ENCODE data around the gene SPESP1. TPM values are rescaled to one million over a fixed set of nuclear protein-coding genes. Genes with fewer than 3 reads are reported as not detected.
"Not testable (repeated sequence)": the region's sequence is repeated elsewhere in the genome, so short reads cannot be mapped to it uniquely, and the experiment has no call there.

SPESP1 gene
- total and polyA plus RNA-seq, 7 experiments from 2014 or later = 0.25 to 1.3 (median 0.63) TPM; not detected in 1

DNA sequence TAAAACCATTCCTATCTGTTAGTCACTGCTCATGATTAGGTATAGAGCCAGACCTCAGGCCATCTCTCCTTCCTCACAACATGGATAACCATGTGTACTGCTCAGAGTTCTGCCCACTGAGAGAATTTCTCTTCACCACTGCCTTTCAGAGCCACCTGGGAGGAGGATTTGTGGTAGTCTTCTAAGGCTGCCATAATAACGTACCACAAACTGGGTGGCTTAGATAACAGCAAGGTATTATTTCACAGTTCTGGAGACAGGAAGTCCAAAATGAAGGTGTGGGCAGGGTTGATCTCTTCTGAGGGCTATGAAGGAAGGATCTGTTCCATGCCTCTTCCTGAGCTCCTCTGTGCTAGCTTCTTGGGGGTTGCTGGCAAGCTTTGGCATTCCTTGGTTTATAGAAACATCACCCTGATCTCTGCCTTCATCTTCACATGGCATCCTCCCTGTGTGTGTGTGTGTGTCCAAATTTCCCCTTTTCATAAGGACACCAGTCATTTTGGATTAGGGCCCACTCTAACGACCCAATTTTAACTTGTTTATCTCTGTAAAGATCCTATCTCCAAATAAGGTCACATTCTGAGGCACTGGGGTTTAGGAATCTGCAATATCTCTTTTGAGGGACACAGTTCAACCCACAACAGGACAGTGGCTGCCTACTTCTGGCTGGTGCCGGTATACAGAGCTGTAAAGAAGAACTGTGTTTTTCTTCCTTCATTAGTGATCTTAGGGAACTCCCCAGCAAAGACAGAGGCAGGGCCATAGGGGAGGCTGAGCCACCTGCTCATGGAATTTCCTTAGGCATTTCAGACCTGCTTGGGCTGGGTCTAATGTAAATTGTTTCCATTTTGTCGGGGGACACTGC is 42.1 kb downstream of the SPESP1 start:
- Histone ChIP-seq H3K4me1 (ENCODE audit: control insufficient read depth in 2 of 2, insufficient read depth in 2 of 2, low read length in 2 of 2) (no peaks in the 10 kb centered on the region), H3K9me3 (ENCODE audit: control insufficient read depth in 2 of 3, low read length in 3 of 3) (no peaks in the 10 kb centered on the region), H3K36me3 (ENCODE audit: control insufficient read depth in 2 of 3, insufficient read depth in 3 of 3, low read length in 3 of 3) (no peaks in the 10 kb centered on the region), H3K27me3 (ENCODE audit: control insufficient read depth in 2 of 2, insufficient read depth in 2 of 2, low read length in 2 of 2) (peaks cover 0 to 2% of the 10 kb centered on the region in 2 donors), H3K27ac (ENCODE audit: low read depth, low read length) (no peak overlapping the region), H3K4me3 (ENCODE audit: low read length) (no peak overlapping the region)
- no peak for ATAC-seq
- H3K27ac Mint-ChIP-seq = no peak overlapping the region
- no peak for DNase-seq
- peaks cover 23 to 54% (median 40%) of the 10 kb centered on the region in 5 donors for H3K27me3 Mint-ChIP-seq
- intact Hi-C loops (cut with micrococcal nuclease) = no loop called here
- H3K9me3 Mint-ChIP-seq = peaks cover 3 to 39% (median 20%) of the 10 kb centered on the region in 11 donors
- peaks cover 0 to 12% (median 2%) of the 10 kb centered on the region in 5 donors for H3K36me3 Mint-ChIP-seq
- no peaks in the 10 kb centered on the region for H3K4me1 Mint-ChIP-seq
- H3K4me3 Mint-ChIP-seq = no peak overlapping the region
- CTCF ChIA-PET = no interaction called here
- POLR2A ChIA-PET = no interaction called here

DNA sequence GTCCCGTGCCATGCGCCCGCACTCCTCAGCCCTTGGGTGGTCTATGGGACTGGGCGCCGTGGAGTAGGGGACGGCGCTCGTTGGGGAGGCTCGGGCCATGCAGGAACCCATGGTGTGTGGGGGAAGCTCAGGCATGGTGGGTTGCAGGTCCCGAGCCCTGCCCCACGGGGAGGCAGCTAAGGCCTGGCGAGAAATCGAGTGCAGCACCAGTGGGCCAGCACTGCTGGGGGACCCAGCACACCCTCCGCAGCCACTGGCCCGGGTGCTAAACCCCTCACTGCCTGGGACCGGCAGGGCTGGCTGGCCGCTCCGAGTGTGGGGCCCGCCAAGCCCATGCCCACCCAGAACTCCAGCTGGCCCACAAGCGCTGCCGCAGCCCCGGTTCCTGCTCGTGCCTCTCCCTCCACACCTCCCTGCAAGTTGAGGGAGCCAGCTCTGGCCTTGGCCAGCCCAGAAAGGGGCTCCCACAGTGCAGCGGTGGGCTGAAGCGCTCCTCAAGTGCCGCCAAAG is 45.4 kb downstream of the SPESP1 start:
- ATAC-seq; H3K36me3 ChIP-seq (ENCODE audit: control insufficient read depth in 2 of 3, insufficient read depth in 3 of 3, low read length in 3 of 3); H3K4me1 Mint-ChIP-seq; H3K27ac ChIP-seq (ENCODE audit: low read depth, low read length); POLR2A ChIA-PET; DNase-seq; H3K4me3 ChIP-seq (ENCODE audit: low read length); H3K4me1 ChIP-seq (ENCODE audit: control insufficient read depth in 2 of 2, insufficient read depth in 2 of 2, low read length in 2 of 2); CTCF ChIA-PET; H3K27ac Mint-ChIP-seq; H3K9me3 ChIP-seq (ENCODE audit: control insufficient read depth in 2 of 3, low read length in 3 of 3); H3K27me3 ChIP-seq (ENCODE audit: control insufficient read depth in 2 of 2, insufficient read depth in 2 of 2, low read length in 2 of 2); intact Hi-C loops (cut with micrococcal nuclease); H3K4me3 Mint-ChIP-seq: not testable (repeated sequence)
- Mint-ChIP-seq H3K36me3 (peaks cover 0 to 14% (median 0%) of the 10 kb centered on the region in 5 donors), H3K27me3 (peaks cover 14 to 51% (median 39%) of the 10 kb centered on the region in 5 donors), H3K9me3 (peaks cover 0 to 30% (median 14%) of the 10 kb centered on the region in 11 donors)

DNA sequence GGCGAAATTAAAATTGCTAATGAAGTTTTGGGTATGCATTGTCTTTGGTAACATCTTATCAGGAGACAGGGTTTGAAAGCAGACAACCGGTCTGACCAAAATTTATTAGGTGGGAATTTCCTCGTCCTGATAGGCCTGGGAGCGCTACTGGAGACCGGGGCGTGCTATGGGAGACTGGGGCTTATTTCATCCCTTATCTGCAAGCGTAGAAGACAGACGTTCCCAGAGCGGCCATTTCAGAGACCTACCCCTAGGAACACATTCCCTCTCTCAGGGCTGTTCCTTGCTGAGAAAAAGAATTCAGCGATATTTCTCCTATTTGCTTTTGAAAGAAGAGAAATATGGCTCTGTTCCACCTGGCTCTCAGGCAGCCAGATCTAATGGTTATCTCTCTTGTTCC is 47.1 kb downstream of the SPESP1 start:
- H3K27me3 ChIP-seq (ENCODE audit: control insufficient read depth in 2 of 2, insufficient read depth in 2 of 2, low read length in 2 of 2); H3K4me1 Mint-ChIP-seq; H3K27ac Mint-ChIP-seq; H3K4me3 ChIP-seq (ENCODE audit: low read length); H3K4me3 Mint-ChIP-seq; H3K27ac ChIP-seq (ENCODE audit: low read depth, low read length); DNase-seq; POLR2A ChIA-PET; H3K36me3 ChIP-seq (ENCODE audit: control insufficient read depth in 2 of 3, insufficient read depth in 3 of 3, low read length in 3 of 3); H3K4me1 ChIP-seq (ENCODE audit: control insufficient read depth in 2 of 2, insufficient read depth in 2 of 2, low read length in 2 of 2); ATAC-seq; H3K9me3 ChIP-seq (ENCODE audit: control insufficient read depth in 2 of 3, low read length in 3 of 3); CTCF ChIA-PET; intact Hi-C loops (cut with micrococcal nuclease): not testable (repeated sequence)
- H3K36me3 Mint-ChIP-seq = peaks cover 0 to 14% (median 0%) of the 10 kb centered on the region in 5 donors
- peaks cover 6 to 48% (median 38%) of the 10 kb centered on the region in 5 donors for H3K27me3 Mint-ChIP-seq
- peaks cover 0 to 30% (median 14%) of the 10 kb centered on the region in 11 donors for H3K9me3 Mint-ChIP-seq

DNA sequence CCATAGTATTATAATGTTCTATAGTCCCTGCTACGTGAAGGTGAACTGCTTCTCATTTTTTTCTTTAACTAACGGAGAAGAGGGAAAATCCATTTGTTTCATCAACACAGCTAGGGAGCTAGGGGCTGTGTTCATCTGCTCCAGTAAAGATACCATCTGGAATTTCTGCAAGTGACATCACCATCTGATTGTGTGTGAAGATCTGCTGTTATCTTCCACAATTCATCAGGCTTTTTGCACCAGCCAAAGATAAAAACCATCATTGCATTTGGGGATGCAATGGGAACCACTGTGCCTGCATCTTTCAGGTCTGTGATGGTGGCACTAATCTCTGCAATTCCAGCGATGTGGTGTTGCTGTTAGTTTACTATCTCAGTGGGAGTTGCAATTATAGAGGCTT is 48.7 kb downstream of the SPESP1 start:
- ChIA-PET CTCF (no interaction called here), POLR2A (no interaction called here)
- H3K27me3 ChIP-seq (ENCODE audit: control insufficient read depth in 2 of 2, insufficient read depth in 2 of 2, low read length in 2 of 2) = no peaks in the 10 kb centered on the region
- H3K4me3 ChIP-seq (ENCODE audit: low read length) = no peak overlapping the region
- H3K9me3 Mint-ChIP-seq = peaks cover 0 to 30% (median 14%) of the 10 kb centered on the region in 11 donors
- H3K36me3 Mint-ChIP-seq = peaks cover 0 to 14% (median 0%) of the 10 kb centered on the region in 5 donors
- H3K4me1 Mint-ChIP-seq = no peaks in the 10 kb centered on the region
- peaks cover 4 to 45% (median 28%) of the 10 kb centered on the region in 5 donors for H3K27me3 Mint-ChIP-seq
- H3K4me1 ChIP-seq (ENCODE audit: control insufficient read depth in 2 of 2, insufficient read depth in 2 of 2, low read length in 2 of 2) = no peaks in the 10 kb centered on the region
- DNase-seq = no peak
- H3K27ac ChIP-seq (ENCODE audit: low read depth, low read length) = no peak overlapping the region
- H3K9me3 ChIP-seq (ENCODE audit: control insufficient read depth in 2 of 3, low read length in 3 of 3) = no peaks in the 10 kb centered on the region
- no peaks in the 10 kb centered on the region for H3K36me3 ChIP-seq (ENCODE audit: control insufficient read depth in 2 of 3, insufficient read depth in 3 of 3, low read length in 3 of 3)
- ATAC-seq = no peak
- intact Hi-C loops (cut with micrococcal nuclease) = no loop called here
- no peak overlapping the region for H3K4me3 Mint-ChIP-seq
- H3K27ac Mint-ChIP-seq = no peak overlapping the region

DNA sequence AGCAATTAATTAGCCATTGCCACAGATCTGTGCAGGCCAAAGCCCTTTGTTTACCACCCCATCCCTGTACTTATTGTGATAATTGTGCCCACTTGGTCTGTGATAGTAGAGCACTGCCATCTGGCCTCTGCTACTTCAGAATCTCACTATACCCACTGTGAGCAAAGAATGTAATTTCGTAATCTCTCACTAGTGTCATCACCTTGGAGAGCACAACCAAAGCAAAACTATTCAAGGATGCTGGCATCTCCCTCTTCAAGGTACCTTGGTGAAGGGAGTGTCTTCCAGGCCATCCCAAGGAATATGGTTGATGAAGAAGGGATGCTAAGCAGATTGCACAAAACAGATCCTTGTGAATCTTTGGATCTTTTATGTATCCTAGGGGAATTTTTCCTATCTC is 49.5 kb downstream of the SPESP1 start:
- H3K36me3 ChIP-seq (ENCODE audit: control insufficient read depth in 2 of 3, insufficient read depth in 3 of 3, low read length in 3 of 3) = no peaks in the 10 kb centered on the region
- no peak for ATAC-seq
- peaks cover 0 to 24% (median 16%) of the 10 kb centered on the region in 11 donors for H3K9me3 Mint-ChIP-seq
- no peaks in the 10 kb centered on the region for H3K4me1 Mint-ChIP-seq
- H3K27me3 ChIP-seq (ENCODE audit: control insufficient read depth in 2 of 2, insufficient read depth in 2 of 2, low read length in 2 of 2) = no peaks in the 10 kb centered on the region
- no peak for DNase-seq
- ChIA-PET CTCF (no interaction called here), POLR2A (no interaction called here)
- H3K4me3 ChIP-seq (ENCODE audit: low read length) = no peak overlapping the region
- H3K4me3 Mint-ChIP-seq = no peak overlapping the region
- H3K27me3 Mint-ChIP-seq = peaks cover 0 to 41% (median 22%) of the 10 kb centered on the region in 5 donors
- peaks cover 0 to 10% (median 0%) of the 10 kb centered on the region in 5 donors for H3K36me3 Mint-ChIP-seq
- H3K27ac ChIP-seq (ENCODE audit: low read depth, low read length) = no peak overlapping the region
- no peaks in the 10 kb centered on the region for H3K9me3 ChIP-seq (ENCODE audit: control insufficient read depth in 2 of 3, low read length in 3 of 3)
- H3K4me1 ChIP-seq (ENCODE audit: control insufficient read depth in 2 of 2, insufficient read depth in 2 of 2, low read length in 2 of 2) = no peaks in the 10 kb centered on the region
- intact Hi-C loops (cut with micrococcal nuclease) = no loop called here
- no peak overlapping the region for H3K27ac Mint-ChIP-seq

DNA sequence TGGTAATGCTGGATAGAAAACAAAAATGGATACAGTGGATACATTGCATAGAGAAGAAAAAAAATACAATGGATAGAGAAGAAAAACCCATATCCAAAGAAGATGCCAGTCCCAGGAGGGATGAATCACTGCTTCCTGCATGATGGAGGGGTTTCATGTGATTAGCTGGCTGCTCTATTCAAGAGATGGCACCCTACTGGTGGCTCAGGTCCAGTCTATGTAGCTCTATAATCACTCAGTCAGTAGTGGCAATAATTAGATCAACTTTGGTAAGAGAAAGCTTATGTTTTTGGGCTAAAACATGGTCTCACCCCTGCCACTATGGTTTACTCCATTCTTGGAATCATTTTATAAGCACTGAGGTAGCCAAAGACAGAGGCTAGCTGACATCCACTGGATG is 50.5 kb downstream of the SPESP1 start:
- Histone ChIP-seq H3K4me3 (ENCODE audit: low read length) (no peak overlapping the region), H3K4me1 (ENCODE audit: control insufficient read depth in 2 of 2, insufficient read depth in 2 of 2, low read length in 2 of 2) (no peaks in the 10 kb centered on the region), H3K36me3 (ENCODE audit: control insufficient read depth in 2 of 3, insufficient read depth in 3 of 3, low read length in 3 of 3) (no peaks in the 10 kb centered on the region), H3K9me3 (ENCODE audit: control insufficient read depth in 2 of 3, low read length in 3 of 3) (no peaks in the 10 kb centered on the region), H3K27me3 (ENCODE audit: control insufficient read depth in 2 of 2, insufficient read depth in 2 of 2, low read length in 2 of 2) (no peaks in the 10 kb centered on the region), H3K27ac (ENCODE audit: low read depth, low read length) (no peak overlapping the region)
- CTCF ChIA-PET = no interaction called here
- DNase-seq = no peak
- no peak for ATAC-seq
- no peak overlapping the region for H3K4me3 Mint-ChIP-seq
- peaks cover 0 to 22% (median 16%) of the 10 kb centered on the region in 11 donors for H3K9me3 Mint-ChIP-seq
- H3K36me3 Mint-ChIP-seq = peaks cover 0 to 10% (median 0%) of the 10 kb centered on the region in 5 donors
- intact Hi-C loops (cut with micrococcal nuclease) = no loop called here
- no peaks in the 10 kb centered on the region for H3K4me1 Mint-ChIP-seq
- POLR2A ChIA-PET = no interaction called here
- peaks cover 0 to 44% (median 21%) of the 10 kb centered on the region in 5 donors for H3K27me3 Mint-ChIP-seq
- H3K27ac Mint-ChIP-seq = no peak overlapping the region

DNA sequence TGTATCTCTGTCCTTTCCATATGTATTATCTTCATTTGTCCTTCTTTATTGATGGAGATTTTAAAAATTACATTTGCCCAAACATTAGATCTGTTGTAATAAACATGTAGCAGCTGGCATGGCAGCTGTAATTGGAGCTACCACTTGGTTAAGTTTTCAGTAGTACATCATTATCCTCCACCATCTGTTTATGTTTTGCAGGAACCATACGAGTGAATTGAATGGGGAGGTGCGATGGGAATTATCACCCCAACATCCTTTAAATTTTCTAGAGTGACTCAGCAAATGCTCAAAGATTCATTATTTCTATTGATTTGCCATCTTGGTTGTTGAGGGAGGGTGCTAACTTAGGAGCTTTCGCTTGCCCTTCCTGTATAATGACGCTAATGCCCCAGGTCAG is 51.6 kb downstream of the SPESP1 start:
- DNase-seq = no peak
- Mint-ChIP-seq H3K9me3 (peaks cover 0 to 18% (median 11%) of the 10 kb centered on the region in 11 donors), H3K36me3 (peaks cover 0 to 7% (median 0%) of the 10 kb centered on the region in 5 donors), H3K27ac (no peak overlapping the region), H3K27me3 (peaks cover 0 to 37% (median 21%) of the 10 kb centered on the region in 5 donors), H3K4me3 (no peak overlapping the region), H3K4me1 (no peaks in the 10 kb centered on the region)
- CTCF ChIA-PET = no interaction called here
- H3K27ac ChIP-seq (ENCODE audit: low read depth, low read length) = no peak overlapping the region
- no peaks in the 10 kb centered on the region for H3K36me3 ChIP-seq (ENCODE audit: control insufficient read depth in 2 of 3, insufficient read depth in 3 of 3, low read length in 3 of 3)
- no peak overlapping the region for H3K4me3 ChIP-seq (ENCODE audit: low read length)
- ATAC-seq = no peak
- no peaks in the 10 kb centered on the region for H3K4me1 ChIP-seq (ENCODE audit: control insufficient read depth in 2 of 2, insufficient read depth in 2 of 2, low read length in 2 of 2)
- no peaks in the 10 kb centered on the region for H3K9me3 ChIP-seq (ENCODE audit: control insufficient read depth in 2 of 3, low read length in 3 of 3)
- intact Hi-C loops (cut with micrococcal nuclease) = no loop called here
- POLR2A ChIA-PET = no interaction called here
- no peaks in the 10 kb centered on the region for H3K27me3 ChIP-seq (ENCODE audit: control insufficient read depth in 2 of 2, insufficient read depth in 2 of 2, low read length in 2 of 2)

Measured in naive thymus-derived CD4-positive, alpha-beta T cell (primary cell).